ENCODE measurements around the gene LAS1L. TPM values are rescaled to one million over a fixed set of nuclear protein-coding genes. Genes with fewer than 3 reads are reported as not detected.
"Not testable (repeated sequence)": the region's sequence is repeated elsewhere in the genome, so short reads cannot be mapped to it uniquely, and the experiment has no call there.

Gene LAS1L
- total RNA-seq, 1 experiment from 2014 or later = 19.2 TPM

DNA sequence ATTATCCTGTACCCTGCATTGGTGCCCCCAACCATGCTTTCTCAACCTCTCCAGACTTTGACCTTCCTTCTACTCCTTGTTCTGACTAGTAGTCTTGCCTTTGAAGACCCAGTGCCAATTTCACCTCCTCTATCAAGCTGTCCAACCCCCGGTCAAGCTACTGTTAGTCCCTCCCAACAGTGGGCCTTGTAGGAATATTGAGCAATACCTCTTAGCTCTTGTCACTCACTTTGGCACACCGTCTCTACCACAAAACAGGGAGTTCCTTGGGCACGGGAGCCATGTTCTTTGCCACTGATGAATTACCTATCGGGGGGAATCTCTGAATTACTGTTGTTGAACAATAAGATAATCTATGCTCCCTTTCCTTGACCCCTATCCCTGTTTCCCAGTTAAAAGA is 25.2 kb downstream of the LAS1L start:
- no peak overlapping the region for H2AFZ ChIP-seq (ENCODE audit: low read length)

DNA sequence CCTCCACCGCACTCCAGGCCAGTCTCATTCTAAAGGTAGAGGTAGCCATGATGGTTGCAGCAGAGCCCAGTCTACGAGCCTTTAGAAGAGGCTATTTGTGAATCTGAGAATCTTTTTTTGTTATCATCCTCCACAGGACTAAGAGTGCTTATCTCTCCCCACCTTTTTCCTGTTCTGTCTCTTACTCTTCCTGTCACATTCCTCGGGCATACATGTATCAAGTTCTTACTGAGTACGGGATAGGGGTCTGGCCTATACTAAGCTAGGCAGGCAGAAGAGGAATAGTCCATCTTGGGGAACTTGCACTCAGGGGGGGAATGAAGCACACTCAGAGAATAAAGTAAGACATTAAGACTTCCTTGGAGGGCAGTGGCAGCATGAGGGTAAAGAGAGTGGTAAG is 25.7 kb downstream of the LAS1L start:
- Histone ChIP-seq H3K9me3 (ENCODE audit: low read length) (no peaks in the 10 kb centered on the region), H4K20me1 (ENCODE audit: insufficient read depth, low read depth, low read length) (no peaks in the 10 kb centered on the region), H3K9ac (ENCODE audit: low read length) (no peak overlapping the region), H3K79me2 (ENCODE audit: low read length) (no peaks in the 10 kb centered on the region), H3K36me3 (ENCODE audit: insufficient read depth, low read length) (no peaks in the 10 kb centered on the region), H3K27me3 (ENCODE audit: low read length) (no peaks in the 10 kb centered on the region), H3K9me2 (replicated peaks; ENCODE audit: insufficient read depth, low read length) (no peaks in the 10 kb centered on the region), H3K4me2 (ENCODE audit: low read depth, low read length, poor library complexity, severe bottlenecking) (no peak overlapping the region), H3K4me3 (ENCODE audit: low read length) (no peak overlapping the region), H3K27ac (ENCODE audit: low read length) (no peak overlapping the region), H3K4me1 (ENCODE audit: low read length) (no peaks in the 10 kb centered on the region), H2AFZ (ENCODE audit: low read length) (no peak overlapping the region)
- no peak for DNase-seq

More for the DNA sequence above, 25.2 kb downstream of the LAS1L start:
- no peak overlapping the region for H3K9ac ChIP-seq (ENCODE audit: low read length)
- H3K27ac ChIP-seq (ENCODE audit: low read length) = no peak overlapping the region
- no peak overlapping the region for H3K4me3 ChIP-seq (ENCODE audit: low read length)
- H3K27me3 ChIP-seq (ENCODE audit: low read length) = no peaks in the 10 kb centered on the region
- H3K4me2 ChIP-seq (ENCODE audit: low read depth, low read length, poor library complexity, severe bottlenecking) = no peak overlapping the region
- no peaks in the 10 kb centered on the region for H3K9me2 ChIP-seq (replicated peaks; ENCODE audit: insufficient read depth, low read length)
- H4K20me1 ChIP-seq (ENCODE audit: insufficient read depth, low read depth, low read length) = no peaks in the 10 kb centered on the region
- no peaks in the 10 kb centered on the region for H3K36me3 ChIP-seq (ENCODE audit: insufficient read depth, low read length)
- DNase-seq = no peak
- H3K9me3 ChIP-seq (ENCODE audit: low read length) = no peaks in the 10 kb centered on the region
- H3K4me1 ChIP-seq (ENCODE audit: low read length) = no peaks in the 10 kb centered on the region
- H3K79me2 ChIP-seq (ENCODE audit: low read length) = no peaks in the 10 kb centered on the region

DNA sequence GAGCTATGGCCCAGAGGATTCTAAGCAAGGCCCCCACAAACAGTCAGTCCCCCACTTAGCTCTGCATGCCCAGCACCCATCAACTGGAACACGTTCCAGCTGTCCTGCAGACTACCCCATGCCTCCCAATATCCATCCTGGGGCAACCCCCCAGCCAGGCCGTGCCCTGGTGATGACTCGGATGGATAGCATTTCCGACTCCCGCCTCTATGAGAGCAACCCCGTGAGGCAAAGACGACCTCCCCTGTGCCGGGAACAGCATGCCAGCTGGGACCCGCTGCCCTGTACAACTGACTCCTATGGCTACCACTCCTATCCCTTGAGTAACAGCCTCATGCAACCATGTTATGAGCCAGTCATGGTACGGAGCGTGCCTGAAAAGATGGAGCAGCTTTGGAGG is 32.0 kb downstream of the LAS1L start:
- Histone ChIP-seq H3K9me3 (ENCODE audit: low read length) (no peaks in the 10 kb centered on the region), H4K20me1 (ENCODE audit: insufficient read depth, low read depth, low read length) (no peaks in the 10 kb centered on the region), H3K27me3 (ENCODE audit: low read length) (no peaks in the 10 kb centered on the region), H3K4me1 (ENCODE audit: low read length) (no peaks in the 10 kb centered on the region), H2AFZ (ENCODE audit: low read length) (no peak overlapping the region), H3K36me3 (ENCODE audit: insufficient read depth, low read length) (no peaks in the 10 kb centered on the region), H3K9me2 (replicated peaks; ENCODE audit: insufficient read depth, low read length) (no peaks in the 10 kb centered on the region), H3K4me2 (ENCODE audit: low read depth, low read length, poor library complexity, severe bottlenecking) (no peak overlapping the region), H3K27ac (ENCODE audit: low read length) (no peak overlapping the region), H3K79me2 (ENCODE audit: low read length) (no peaks in the 10 kb centered on the region), H3K4me3 (ENCODE audit: low read length) (no peak overlapping the region), H3K9ac (ENCODE audit: low read length) (no peak overlapping the region)
- DNase-seq = no peak

DNA sequence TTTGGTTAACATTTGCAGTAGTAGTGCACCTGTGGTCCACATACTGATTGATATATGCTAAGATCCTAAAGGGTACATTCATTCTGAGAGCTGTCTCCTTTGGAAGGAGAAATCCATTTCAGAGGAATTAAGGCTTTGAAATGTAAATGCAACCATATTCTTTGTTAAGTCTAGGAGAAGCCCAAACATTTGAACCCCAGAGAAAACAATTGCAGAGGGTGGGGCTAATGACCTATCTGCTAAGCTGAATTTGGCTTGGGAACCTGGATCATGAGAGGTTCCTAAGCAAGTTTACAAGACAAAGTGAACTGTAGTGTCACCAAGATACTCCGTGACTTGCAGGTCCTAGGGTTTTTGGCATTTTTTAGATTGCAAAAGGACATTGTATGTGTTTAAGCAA is 41.2 kb downstream of the LAS1L start:
- Histone ChIP-seq H4K20me1 (ENCODE audit: insufficient read depth, low read depth, low read length) (no peaks in the 10 kb centered on the region), H3K4me1 (ENCODE audit: low read length) (no peaks in the 10 kb centered on the region), H3K36me3 (ENCODE audit: insufficient read depth, low read length) (no peaks in the 10 kb centered on the region), H3K79me2 (ENCODE audit: low read length) (no peaks in the 10 kb centered on the region), H3K4me2 (ENCODE audit: low read depth, low read length, poor library complexity, severe bottlenecking) (no peak overlapping the region), H3K9ac (ENCODE audit: low read length) (no peak overlapping the region), H3K9me3 (ENCODE audit: low read length) (no peaks in the 10 kb centered on the region), H3K27me3 (ENCODE audit: low read length) (no peaks in the 10 kb centered on the region), H3K4me3 (ENCODE audit: low read length) (no peak overlapping the region), H3K9me2 (replicated peaks; ENCODE audit: insufficient read depth, low read length) (no peaks in the 10 kb centered on the region), H2AFZ (ENCODE audit: low read length) (no peak overlapping the region), H3K27ac (ENCODE audit: low read length) (no peak overlapping the region)
- no peak for DNase-seq

DNA sequence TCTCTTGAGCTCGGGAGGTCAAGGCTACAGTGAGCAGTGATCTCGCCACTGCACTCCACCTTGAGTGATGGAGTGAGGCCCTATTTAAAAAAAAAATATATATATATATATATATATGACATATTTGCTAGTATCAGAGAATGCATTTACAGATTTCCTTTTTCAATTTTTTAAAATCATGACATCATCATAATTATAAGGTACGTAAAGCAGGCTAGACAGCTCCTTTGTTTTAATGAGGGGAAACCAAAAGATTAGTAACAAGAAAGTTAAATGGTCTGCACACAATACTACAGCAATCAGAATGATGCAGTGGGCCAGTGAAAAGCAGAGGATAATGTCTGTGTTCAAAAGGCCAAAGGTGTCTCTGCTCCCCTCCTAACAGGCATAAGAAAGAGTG is 43.0 kb downstream of the LAS1L start:
- Histone ChIP-seq H3K4me2 (ENCODE audit: low read depth, low read length, poor library complexity, severe bottlenecking) (no peak overlapping the region), H3K79me2 (ENCODE audit: low read length) (no peaks in the 10 kb centered on the region), H3K4me1 (ENCODE audit: low read length) (no peaks in the 10 kb centered on the region), H3K36me3 (ENCODE audit: insufficient read depth, low read length) (no peaks in the 10 kb centered on the region), H3K27me3 (ENCODE audit: low read length) (no peaks in the 10 kb centered on the region), H2AFZ (ENCODE audit: low read length) (no peak overlapping the region), H3K9ac (ENCODE audit: low read length) (no peak overlapping the region), H3K4me3 (ENCODE audit: low read length) (no peak overlapping the region), H4K20me1 (ENCODE audit: insufficient read depth, low read depth, low read length) (no peaks in the 10 kb centered on the region), H3K9me3 (ENCODE audit: low read length) (no peaks in the 10 kb centered on the region), H3K27ac (ENCODE audit: low read length) (no peak overlapping the region), H3K9me2 (replicated peaks; ENCODE audit: insufficient read depth, low read length) (no peaks in the 10 kb centered on the region)
- DNase-seq = no peak

DNA sequence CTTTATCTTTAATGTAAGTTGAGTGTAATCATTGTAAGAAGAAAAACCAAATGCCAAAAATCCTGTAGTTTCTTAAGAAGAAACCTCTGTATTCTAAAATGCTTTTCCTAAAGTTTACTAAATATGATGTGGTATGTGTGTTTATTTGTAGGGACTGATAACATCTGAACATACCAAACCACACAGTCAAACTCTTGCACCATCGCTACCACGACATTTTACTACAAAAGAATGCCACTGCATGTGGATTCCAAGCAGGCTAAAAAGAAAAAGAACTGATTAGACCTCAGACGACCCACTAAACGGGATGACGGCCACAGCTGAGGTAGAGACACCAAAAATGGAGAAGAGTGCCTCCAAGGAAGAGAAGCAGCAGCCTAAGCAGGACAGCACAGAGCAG is 46.1 kb downstream of the LAS1L start:
- Histone ChIP-seq H3K4me2 (ENCODE audit: low read depth, low read length, poor library complexity, severe bottlenecking) (no peak overlapping the region), H3K4me3 (ENCODE audit: low read length) (no peak overlapping the region), H3K9me3 (ENCODE audit: low read length) (no peaks in the 10 kb centered on the region), H3K27me3 (ENCODE audit: low read length) (no peaks in the 10 kb centered on the region), H4K20me1 (ENCODE audit: insufficient read depth, low read depth, low read length) (no peaks in the 10 kb centered on the region), H3K9ac (ENCODE audit: low read length) (no peak overlapping the region), H3K27ac (ENCODE audit: low read length) (no peak overlapping the region), H3K36me3 (ENCODE audit: insufficient read depth, low read length) (no peaks in the 10 kb centered on the region), H3K4me1 (ENCODE audit: low read length) (no peaks in the 10 kb centered on the region), H2AFZ (ENCODE audit: low read length) (no peak overlapping the region), H3K9me2 (replicated peaks; ENCODE audit: insufficient read depth, low read length) (no peaks in the 10 kb centered on the region), H3K79me2 (ENCODE audit: low read length) (no peaks in the 10 kb centered on the region)
- DNase-seq = no peak

DNA sequence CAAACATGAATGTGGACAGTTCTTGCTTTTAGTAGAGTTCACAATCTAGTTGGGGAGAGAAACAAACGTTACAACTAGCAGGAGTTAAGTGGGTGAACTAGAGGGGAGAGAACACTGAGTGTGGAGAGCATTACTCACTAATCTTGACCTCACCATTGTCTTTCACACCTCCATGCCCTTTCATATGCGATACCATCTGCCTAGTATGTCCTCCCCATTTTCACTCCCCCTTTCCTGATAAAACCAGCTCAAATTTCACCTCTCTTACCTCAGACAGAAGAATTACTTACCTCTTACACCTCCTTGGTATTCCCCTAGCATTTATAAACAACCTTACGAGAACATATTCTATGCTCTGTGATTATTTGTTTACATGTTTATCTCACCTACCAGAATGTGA is 53.6 kb downstream of the LAS1L start:
- Histone ChIP-seq H3K9ac (ENCODE audit: low read length) (no peak overlapping the region), H3K4me1 (ENCODE audit: low read length) (no peaks in the 10 kb centered on the region), H2AFZ (ENCODE audit: low read length) (no peak overlapping the region), H3K4me2 (ENCODE audit: low read depth, low read length, poor library complexity, severe bottlenecking) (no peak overlapping the region), H3K27me3 (ENCODE audit: low read length) (no peaks in the 10 kb centered on the region), H4K20me1 (ENCODE audit: insufficient read depth, low read depth, low read length) (no peaks in the 10 kb centered on the region), H3K4me3 (ENCODE audit: low read length) (no peak overlapping the region), H3K9me3 (ENCODE audit: low read length) (no peaks in the 10 kb centered on the region), H3K79me2 (ENCODE audit: low read length) (no peaks in the 10 kb centered on the region), H3K36me3 (ENCODE audit: insufficient read depth, low read length) (no peaks in the 10 kb centered on the region), H3K27ac (ENCODE audit: low read length) (no peak overlapping the region), H3K9me2 (replicated peaks; ENCODE audit: insufficient read depth, low read length) (no peaks in the 10 kb centered on the region)
- DNase-seq = no peak

DNA sequence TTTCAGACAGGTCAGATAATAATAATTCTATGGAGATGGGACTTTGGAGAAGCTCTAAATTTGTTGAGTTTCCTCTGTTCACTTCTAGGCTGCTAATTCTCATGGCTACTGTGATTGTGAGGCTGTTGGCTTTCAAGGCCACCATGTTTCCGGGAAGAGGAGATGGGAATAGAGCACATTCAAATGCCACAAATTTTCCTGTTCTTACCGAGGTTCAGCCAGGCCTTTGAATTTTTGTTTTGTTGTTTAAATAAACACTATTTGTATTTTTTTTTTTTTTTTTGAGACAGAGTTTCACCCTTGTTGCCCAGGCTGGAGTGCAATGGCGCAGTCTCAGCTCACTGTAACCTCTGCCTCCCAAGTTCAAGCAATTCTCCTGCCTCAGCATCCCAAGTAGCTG is 55.5 kb downstream of the LAS1L start:
- H3K9me3 ChIP-seq (ENCODE audit: low read length); H3K36me3 ChIP-seq (ENCODE audit: insufficient read depth, low read length); H2AFZ ChIP-seq (ENCODE audit: low read length); H3K4me3 ChIP-seq (ENCODE audit: low read length); H3K79me2 ChIP-seq (ENCODE audit: low read length); DNase-seq; H3K9ac ChIP-seq (ENCODE audit: low read length); H4K20me1 ChIP-seq (ENCODE audit: insufficient read depth, low read depth, low read length); H3K9me2 ChIP-seq (replicated peaks; ENCODE audit: insufficient read depth, low read length); H3K4me2 ChIP-seq (ENCODE audit: low read depth, low read length, poor library complexity, severe bottlenecking); H3K27me3 ChIP-seq (ENCODE audit: low read length); H3K4me1 ChIP-seq (ENCODE audit: low read length); H3K27ac ChIP-seq (ENCODE audit: low read length): not testable (repeated sequence)

DNA sequence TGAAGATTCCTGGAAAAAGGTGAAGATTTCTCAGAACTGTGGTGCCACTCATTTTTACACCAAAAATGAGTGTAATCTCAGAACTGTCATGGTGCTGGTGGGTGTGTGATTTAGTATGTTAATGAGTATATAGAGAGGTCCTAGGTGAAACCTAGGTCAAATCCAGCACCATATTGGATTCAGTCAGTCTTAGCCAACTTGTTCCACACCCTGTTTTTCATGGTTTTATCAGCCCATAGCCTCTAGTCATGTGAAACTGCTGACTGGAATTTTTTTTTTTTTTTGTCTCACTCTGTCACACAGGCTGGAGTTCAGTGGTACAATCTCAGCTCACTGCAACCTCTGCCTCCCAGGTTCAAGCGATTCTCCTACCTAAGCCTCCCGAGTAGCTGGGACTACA is 58.0 kb downstream of the LAS1L start:
- H3K4me3 ChIP-seq (ENCODE audit: low read length) = no peak overlapping the region
- H3K9ac ChIP-seq (ENCODE audit: low read length) = no peak overlapping the region

More for the DNA sequence above, 58.0 kb downstream of the LAS1L start:
- Histone ChIP-seq H3K27me3 (ENCODE audit: low read length) (no peaks in the 10 kb centered on the region), H3K27ac (ENCODE audit: low read length) (no peak overlapping the region), H3K9me3 (ENCODE audit: low read length) (peaks cover 6% of the 10 kb centered on the region; the same call in 1 of the 2 replicates), H4K20me1 (ENCODE audit: insufficient read depth, low read depth, low read length) (no peaks in the 10 kb centered on the region), H3K4me2 (ENCODE audit: low read depth, low read length, poor library complexity, severe bottlenecking) (no peak overlapping the region), H2AFZ (ENCODE audit: low read length) (no peak overlapping the region), H3K79me2 (ENCODE audit: low read length) (no peaks in the 10 kb centered on the region), H3K36me3 (ENCODE audit: insufficient read depth, low read length) (no peaks in the 10 kb centered on the region), H3K9me2 (replicated peaks; ENCODE audit: insufficient read depth, low read length) (no peaks in the 10 kb centered on the region), H3K4me1 (ENCODE audit: low read length) (no peaks in the 10 kb centered on the region)
- DNase-seq = no peak

Measured in Karpas-422 (cell line).